ENCODE measurements around the gene UBR7.
A peak's percentile ranks its signal among the peaks of the same experiment; 100 is the strongest.

The UBR7 gene

DNA sequence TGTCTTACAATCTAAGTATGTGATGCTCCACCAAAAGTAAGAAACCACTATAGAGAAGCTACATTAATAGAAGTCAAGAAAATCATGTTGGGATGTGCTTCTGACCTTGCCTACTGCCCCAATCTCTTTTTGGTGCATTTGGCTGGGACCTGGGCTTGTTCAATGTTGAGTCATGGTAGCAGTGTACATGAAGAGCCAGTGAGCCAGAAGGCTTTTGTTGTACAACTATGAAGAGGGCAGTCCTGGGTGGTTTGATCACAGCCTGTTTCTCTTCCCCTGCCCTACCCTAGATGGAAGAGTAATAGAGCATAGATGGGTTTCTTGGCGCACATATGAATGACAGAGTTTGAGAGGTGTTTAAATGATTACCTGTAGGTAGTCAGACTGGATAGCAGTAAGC is 56.4 kb downstream of the UBR7 start:
- DNase-seq = no peak

DNA sequence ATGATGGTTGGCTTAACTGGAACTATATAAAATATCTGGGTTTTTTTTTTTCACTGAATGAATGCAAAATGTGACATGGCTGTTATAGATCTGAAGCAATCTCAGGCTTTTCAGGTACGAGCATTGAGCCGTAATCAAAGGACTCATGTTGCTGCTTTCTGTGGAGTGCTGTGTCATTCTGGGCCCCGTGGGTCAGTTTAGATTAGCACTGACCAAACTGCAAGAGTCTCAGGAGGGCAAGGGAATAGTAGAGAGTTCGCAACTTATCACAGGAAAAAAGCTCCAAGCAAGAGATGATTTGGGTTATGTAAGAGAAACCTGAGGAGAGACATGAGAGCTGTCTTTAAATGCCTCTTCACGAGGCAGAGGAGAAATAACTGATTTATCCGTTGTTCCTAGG is 59.1 kb downstream of the UBR7 start:
- DNase-seq = no peak

DNA sequence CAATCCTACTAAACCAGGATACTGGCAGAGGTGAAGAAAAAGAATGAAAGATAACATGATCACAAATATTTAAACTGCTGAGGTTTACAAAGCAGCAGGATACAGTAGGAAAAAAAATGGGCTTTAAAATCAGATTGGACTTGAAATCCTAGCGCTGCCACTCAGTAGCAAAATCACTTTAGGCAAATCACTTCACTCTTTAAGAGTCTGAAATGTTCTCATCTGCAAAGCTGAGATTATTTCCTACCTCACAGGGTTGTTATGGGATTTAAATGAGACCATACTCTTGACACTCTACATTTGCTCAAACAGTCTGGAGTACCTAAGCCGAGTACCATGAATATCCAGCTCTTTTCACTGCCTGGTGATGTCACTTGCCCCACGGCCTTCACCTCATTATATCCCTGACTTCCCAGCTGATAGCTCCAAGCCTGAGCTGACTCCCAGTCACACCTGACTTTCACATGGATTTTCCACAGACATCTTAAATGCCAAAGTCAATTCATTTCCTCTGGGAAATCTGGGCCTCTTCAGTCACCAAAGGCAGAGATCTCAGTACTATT is 60.2 kb downstream of the UBR7 start:
- DNase-seq = no peak

DNA sequence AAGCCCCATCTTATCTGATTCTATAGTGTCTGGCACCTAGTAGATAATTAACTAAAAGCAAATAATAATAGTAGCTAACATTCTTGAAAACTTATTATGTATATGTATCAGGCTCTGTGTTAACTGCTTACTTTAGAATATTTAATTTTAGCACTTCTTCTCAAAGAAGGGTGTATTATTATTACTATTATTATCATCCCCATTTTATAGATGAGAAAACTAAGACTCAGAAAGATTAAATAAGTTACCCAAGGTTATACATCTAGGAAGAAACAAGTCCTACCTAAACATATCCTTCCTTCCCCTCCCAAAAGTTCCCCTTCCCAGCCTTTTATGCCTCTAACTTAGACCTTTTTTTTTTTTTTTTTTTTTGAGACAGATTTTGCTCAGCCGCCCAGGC is 61.4 kb downstream of the UBR7 start:
- no peak for DNase-seq

DNA sequence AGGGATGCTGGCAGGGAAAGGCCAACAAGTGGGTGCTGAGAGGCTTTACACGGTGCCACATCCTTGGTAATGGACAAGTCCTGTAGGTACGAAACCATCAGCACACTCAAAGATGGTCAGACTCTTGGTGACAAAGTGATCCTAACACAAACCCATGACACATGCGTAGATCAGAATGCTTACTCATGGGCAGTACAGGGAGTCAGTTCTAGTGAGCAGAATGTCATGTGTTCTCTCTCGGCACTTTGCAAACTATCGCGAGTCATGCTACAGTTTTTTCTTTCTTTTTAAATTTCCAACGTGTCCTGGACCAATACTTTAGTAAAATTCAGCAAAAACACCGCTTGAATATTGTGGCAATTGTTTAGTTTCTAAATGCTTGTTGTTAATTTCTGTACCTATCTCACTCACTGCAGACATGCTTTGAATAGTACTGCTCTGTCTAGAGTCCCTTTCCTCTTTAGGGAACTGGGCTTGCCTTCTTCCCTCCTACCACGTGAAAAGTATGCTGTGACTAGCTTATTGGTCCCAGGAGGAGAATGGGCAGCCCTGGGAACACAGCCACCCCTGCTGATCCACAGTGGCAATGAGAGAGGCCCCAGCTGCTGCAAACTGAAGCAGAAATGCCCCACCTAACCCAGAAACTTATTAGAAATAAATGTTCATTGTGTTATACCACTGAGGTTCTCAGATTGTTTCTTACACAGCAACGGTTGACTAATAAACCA is 62.4 kb downstream of the UBR7 start:
- peak; percentile 29 for DNase-seq

DNA sequence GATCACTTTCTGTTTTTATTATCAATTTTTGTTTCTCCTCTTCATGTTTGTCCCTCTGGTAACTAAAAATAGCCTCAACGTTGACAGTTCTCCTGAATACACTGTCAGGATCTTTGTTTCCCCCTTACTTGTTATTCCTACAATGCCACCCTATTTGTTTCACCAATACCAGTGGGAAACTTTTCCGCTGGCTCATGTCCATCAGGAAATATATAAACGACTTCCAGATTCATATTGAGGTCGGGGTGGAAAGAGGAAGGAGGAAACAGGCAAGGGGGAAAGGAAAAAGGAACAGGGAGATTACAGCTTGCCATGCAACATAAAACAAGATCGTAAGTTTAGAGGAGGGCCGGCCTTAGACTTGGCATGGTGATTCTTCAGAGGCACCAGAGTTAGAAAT is 64.1 kb downstream of the UBR7 start:
- no peak for DNase-seq

DNA sequence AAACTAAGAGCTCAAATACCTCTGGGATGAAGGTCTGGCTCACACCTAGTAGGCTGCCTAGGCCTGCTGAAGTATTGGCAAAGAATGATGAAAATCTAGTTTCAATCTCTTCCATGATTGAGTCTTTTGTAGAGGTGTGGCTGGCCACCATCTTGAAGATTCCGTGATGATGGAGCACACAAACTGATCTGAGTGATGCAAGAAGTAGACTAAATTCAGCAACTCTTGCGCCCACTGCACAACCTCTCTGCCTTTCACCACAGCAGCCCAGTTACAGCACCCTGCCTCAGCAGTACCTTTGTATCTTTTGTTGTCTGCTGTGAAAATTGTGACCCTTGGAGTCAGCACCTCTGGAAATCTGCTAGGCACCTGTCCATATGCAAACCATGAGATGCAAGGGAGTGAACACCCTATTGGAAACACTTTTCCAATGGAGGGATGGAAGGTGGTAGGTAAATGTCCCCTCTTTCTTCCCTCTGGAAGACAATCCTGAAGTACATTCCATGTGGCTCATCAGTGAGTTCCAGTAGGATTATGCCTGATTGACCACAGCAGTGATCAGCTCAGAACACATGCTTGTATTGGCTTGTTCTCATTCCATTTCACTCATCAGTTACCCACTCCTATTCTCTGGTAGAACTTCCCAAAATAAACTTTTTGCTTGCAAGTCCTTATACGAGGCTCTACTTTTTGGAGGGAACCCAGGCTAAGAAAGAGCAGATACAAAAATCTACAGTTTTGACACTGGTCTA is 67.2 kb downstream of the UBR7 start:
- no peak for DNase-seq

DNA sequence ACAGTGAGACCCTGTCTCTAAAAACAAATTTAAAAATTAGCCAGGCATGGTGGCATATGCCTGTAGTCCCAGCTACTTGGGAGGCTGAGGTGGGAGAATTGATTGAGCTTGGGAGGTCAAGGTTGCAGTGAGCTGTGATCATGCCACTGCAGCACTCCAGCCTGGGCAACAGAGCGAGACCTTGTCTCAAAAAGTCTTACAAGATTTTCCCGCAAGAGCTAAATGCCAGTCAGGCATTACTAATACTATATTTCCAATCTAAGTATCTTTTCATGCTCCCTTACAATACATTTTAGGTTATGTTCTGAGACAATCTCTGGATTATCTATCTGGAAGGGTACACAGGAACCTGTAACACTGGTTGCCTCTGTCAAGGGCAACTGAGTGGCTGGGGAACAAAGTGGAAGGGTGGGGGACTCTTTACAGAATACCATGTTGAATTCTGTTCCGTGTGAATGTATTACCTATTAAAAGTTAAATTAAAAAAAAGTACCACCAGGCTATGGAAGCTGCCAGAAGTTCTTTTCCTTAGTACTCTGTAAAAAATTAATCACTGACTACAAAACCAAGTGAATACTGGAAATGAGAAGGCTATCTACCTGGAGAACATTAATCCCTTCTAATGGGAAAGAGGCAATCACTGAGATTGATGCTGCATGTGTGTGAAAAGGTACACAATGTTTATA is 69.1 kb downstream of the UBR7 start:
- no peak for DNase-seq
